Measurements from ENCODE around the gene USH1C.

GRCh38 chr11:17452668-17453067 lies 91.5 kb downstream of the USH1C start:
- TF ChIP-seq CTCF (IDR thresholded peaks at IDR 0.05) (no peak), EP300 (IDR thresholded peaks at IDR 0.05) (no peak), POLR2A (IDR thresholded peaks at IDR 0.05) (no peak)

Measured in ovary (tissue), 3 donors.